T1000 (cell line): ENCODE results near the gene OR52M1.

Source experiments
- DNase-seq: peaks from one replicate; lab custom pipeline; 2025; ENCODE audit warnings: mixed read lengths; lab: John Stamatoyannopoulos, UW

OR52M1 gene

DNA sequence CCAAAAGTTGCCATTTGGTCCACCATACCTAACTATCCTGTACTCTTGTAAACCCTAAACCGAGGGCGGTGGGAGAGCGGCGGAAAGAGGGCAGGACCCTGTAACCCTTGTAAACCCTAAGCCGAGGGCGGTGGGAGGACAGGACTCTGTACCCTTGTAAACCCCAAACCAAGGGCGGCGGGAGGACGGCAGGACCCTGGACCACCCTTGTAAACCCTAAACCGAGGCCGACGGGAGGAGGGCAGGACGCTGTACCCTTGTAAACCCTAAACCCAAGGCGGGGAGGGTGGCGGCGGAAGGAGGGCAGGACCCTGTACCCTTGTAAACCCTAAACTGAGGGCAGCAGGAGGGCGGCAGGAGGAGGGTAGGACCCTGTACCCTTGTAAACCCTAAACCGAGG is 24.1 kb downstream of the OR52M1 start:
- DNase-seq: no peak

- DNase-seq: no peak
Observed at GRCh38 chr11:4576880-4577279, 31.9 kb downstream of the OR52M1 start.

DNA sequence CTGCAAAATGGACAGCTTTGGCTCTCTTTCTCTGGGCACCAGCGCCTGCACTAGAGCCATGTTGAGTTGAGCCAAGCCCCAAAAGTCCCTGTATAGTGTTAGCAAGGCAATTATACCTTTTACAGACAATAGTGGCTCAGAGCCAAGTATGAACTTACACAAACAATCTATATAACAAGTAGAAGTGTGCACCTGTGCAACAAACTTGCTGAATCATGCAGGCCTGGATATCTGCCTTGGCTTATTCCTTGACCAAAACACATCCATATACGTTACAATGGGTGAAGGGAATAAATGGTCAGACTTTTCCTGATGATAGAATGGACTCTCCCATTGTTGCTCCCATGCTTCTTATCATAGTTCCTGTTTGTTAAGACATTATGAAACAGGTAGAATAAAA is 32.8 kb downstream of the OR52M1 start:
- no peak for DNase-seq

- no peak for DNase-seq
Observed at GRCh38 chr11:4578624-4579023, 33.6 kb downstream of the OR52M1 start.

DNA sequence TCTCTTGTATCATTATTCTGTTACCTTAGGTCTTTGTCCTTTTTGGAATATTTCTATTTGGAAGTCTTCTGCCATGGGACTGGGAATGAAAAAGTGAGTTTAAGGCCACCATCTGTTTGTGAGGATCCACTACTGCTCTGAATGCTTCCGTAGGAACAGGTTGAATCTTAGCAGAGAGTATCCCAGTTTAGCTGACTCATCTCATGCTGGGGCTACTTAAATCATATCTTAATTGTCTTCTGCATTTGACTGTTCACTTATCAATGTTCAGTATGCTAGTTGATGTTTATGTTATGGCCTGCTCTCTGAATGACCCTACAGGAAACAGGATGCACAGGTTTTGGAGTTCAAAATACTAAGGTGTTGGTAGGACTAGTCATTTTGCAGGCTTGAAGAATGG is 35.1 kb downstream of the OR52M1 start:
- no peak for DNase-seq

- no peak for DNase-seq
Observed at GRCh38 chr11:4581443-4581842, 36.5 kb downstream of the OR52M1 start, which contains the start of gene OR52I2. OR52I2 (plus strand) TSS chr11:4581743.

GRCh38 chr11:4589017-4589416 is 44.0 kb downstream of the OR52M1 start:
- no peak for DNase-seq

GRCh38 chr11:4593739-4594138 is 48.7 kb downstream of the OR52M1 start, which contains the start of gene OR52I1:
OR52I1 (plus strand) TSS chr11:4594039; CDS start chr11:4594039, 0 bp downstream.
- DNase-seq: no peak
